Measurements from ENCODE around the gene MEGF8.

The MEGF8 gene

GRCh38 chr19:42303876-42304275 is 21.6 kb upstream of the MEGF8 start:
- Histone ChIP-seq H2BK120ac (ENCODE audit: low read depth, low read length) (no peak overlapping the region), H3K4me2 (ENCODE audit: low read length) (no peak overlapping the region), H4K5ac (ENCODE audit: low read length) (no peak overlapping the region), H3K36me3 (ENCODE audit: control insufficient read depth, insufficient read depth, low read length) (no peaks in the 10 kb centered on the region), H3K4me1 (ENCODE audit: control insufficient read depth, low read depth, low read length) (peaks cover 3% of the 10 kb centered on the region), H3K56ac (ENCODE audit: low read length) (no peak overlapping the region), H3K27ac (ENCODE audit: low read depth, low read length) (no peak overlapping the region), H2AK5ac (ENCODE audit: low read length) (no peak overlapping the region), H3K79me2 (ENCODE audit: control insufficient read depth, insufficient read depth, low read length) (no peaks in the 10 kb centered on the region), H2BK15ac (replicated peaks; ENCODE audit: low read depth) (no peak overlapping the region), H2BK5ac (ENCODE audit: low read length) (no peak overlapping the region), H3K18ac (ENCODE audit: low read length) (no peak overlapping the region), H3K4me3 (ENCODE audit: low read length) (no peak overlapping the region), H3K27me3 (ENCODE audit: insufficient read depth, low read length, poor library complexity) (no peaks in the 10 kb centered on the region), H3K23ac (ENCODE audit: low read length) (no peak overlapping the region), H4K8ac (ENCODE audit: low read depth, low read length) (no peak overlapping the region), H3K79me1 (ENCODE audit: low read length) (peaks cover 3% of the 10 kb centered on the region), H3K4ac (ENCODE audit: low read depth, low read length) (no peak overlapping the region), H3K9ac (ENCODE audit: low read length) (no peak overlapping the region)
- no peak for DNase-seq
- WGBS (ENCODE audit: extremely low coverage, insufficient coverage, low lambda C conversion rate): no CpG with 5 or more reads among the region's 8 CpGs

DNA sequence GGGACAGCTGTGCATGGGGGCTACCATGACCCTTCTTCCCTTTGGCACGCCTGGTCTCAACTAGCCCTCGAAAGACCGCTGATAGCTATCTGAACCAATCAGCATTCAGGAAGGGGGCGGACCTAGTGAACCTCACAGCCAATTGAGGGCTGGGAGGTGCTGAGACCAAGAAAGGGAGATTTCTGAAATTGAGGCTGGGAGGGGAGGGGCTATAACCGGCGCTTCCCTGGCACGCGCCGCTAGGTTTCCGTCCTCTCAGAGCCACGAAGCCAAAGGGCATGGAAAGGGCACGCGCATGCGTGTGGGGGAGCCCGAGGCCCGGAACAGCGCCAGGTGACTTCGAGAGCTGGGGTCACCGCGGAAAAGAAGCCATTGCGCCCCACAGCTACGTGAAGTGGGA is 18.8 kb upstream of the MEGF8 start:
- no peak overlapping the region for H4K8ac ChIP-seq (ENCODE audit: low read depth, low read length)
- H2BK120ac ChIP-seq (ENCODE audit: low read depth, low read length): no peak overlapping the region
- H3K4ac ChIP-seq (ENCODE audit: low read depth, low read length): no peak overlapping the region
- H2AK5ac ChIP-seq (ENCODE audit: low read length): no peak overlapping the region
- H3K23ac ChIP-seq (ENCODE audit: low read length): no peak overlapping the region
- H3K4me2 ChIP-seq (ENCODE audit: low read length): no peak overlapping the region
- H2BK5ac ChIP-seq (ENCODE audit: low read length): no peak overlapping the region
- DNase-seq: peak; percentile 46
- no peak overlapping the region for H2BK15ac ChIP-seq (replicated peaks; ENCODE audit: low read depth)
- H3K18ac ChIP-seq (ENCODE audit: low read length): no peak overlapping the region
- no peak overlapping the region for H4K5ac ChIP-seq (ENCODE audit: low read length)
- H3K4me3 ChIP-seq (ENCODE audit: low read length): no peak overlapping the region
- H3K36me3 ChIP-seq (ENCODE audit: control insufficient read depth, insufficient read depth, low read length): no peaks in the 10 kb centered on the region
- H3K79me1 ChIP-seq (ENCODE audit: low read length): peaks cover 2% of the 10 kb centered on the region
- WGBS (ENCODE audit: extremely low coverage, insufficient coverage, low lambda C conversion rate): no CpG with 5 or more reads among the region's 22 CpGs
- H3K56ac ChIP-seq (ENCODE audit: low read length): no peak overlapping the region
- no peaks in the 10 kb centered on the region for H3K27me3 ChIP-seq (ENCODE audit: insufficient read depth, low read length, poor library complexity)
- H3K4me1 ChIP-seq (ENCODE audit: control insufficient read depth, low read depth, low read length): peaks cover under 1% of the 10 kb centered on the region
- no peak overlapping the region for H3K27ac ChIP-seq (ENCODE audit: low read depth, low read length)
- no peaks in the 10 kb centered on the region for H3K79me2 ChIP-seq (ENCODE audit: control insufficient read depth, insufficient read depth, low read length)
- no peak overlapping the region for H3K9ac ChIP-seq (ENCODE audit: low read length)

GRCh38 chr19:42309686-42310085 is 15.7 kb upstream of the MEGF8 start:
- H3K23ac ChIP-seq (ENCODE audit: low read length): no peak overlapping the region
- H3K27me3 ChIP-seq (ENCODE audit: insufficient read depth, low read length, poor library complexity): no peaks in the 10 kb centered on the region
- no CpG with 5 or more reads among the region's 14 CpGs for WGBS (ENCODE audit: extremely low coverage, insufficient coverage, low lambda C conversion rate)
- no peak for DNase-seq
- H3K36me3 ChIP-seq (ENCODE audit: control insufficient read depth, insufficient read depth, low read length): no peaks in the 10 kb centered on the region
- no peak overlapping the region for H3K9ac ChIP-seq (ENCODE audit: low read length)
- H2AK5ac ChIP-seq (ENCODE audit: low read length): no peak overlapping the region
- H3K18ac ChIP-seq (ENCODE audit: low read length): no peak overlapping the region
- no peaks in the 10 kb centered on the region for H3K79me1 ChIP-seq (ENCODE audit: low read length)
- no peak overlapping the region for H3K4me2 ChIP-seq (ENCODE audit: low read length)
- no peak overlapping the region for H4K5ac ChIP-seq (ENCODE audit: low read length)
- no peak overlapping the region for H3K27ac ChIP-seq (ENCODE audit: low read depth, low read length)
- H2BK15ac ChIP-seq (replicated peaks; ENCODE audit: low read depth): no peak overlapping the region
- H3K79me2 ChIP-seq (ENCODE audit: control insufficient read depth, insufficient read depth, low read length): no peaks in the 10 kb centered on the region
- no peak overlapping the region for H3K4me3 ChIP-seq (ENCODE audit: low read length)
- no peaks in the 10 kb centered on the region for H3K4me1 ChIP-seq (ENCODE audit: control insufficient read depth, low read depth, low read length)
- H2BK5ac ChIP-seq (ENCODE audit: low read length): no peak overlapping the region
- H2BK120ac ChIP-seq (ENCODE audit: low read depth, low read length): no peak overlapping the region
- no peak overlapping the region for H3K56ac ChIP-seq (ENCODE audit: low read length)
- H3K4ac ChIP-seq (ENCODE audit: low read depth, low read length): no peak overlapping the region
- H4K8ac ChIP-seq (ENCODE audit: low read depth, low read length): no peak overlapping the region

- no peak overlapping the region for H4K8ac ChIP-seq (ENCODE audit: low read depth, low read length)
- H3K4me3 ChIP-seq (ENCODE audit: low read length): no peak overlapping the region
- no peaks in the 10 kb centered on the region for H3K4me1 ChIP-seq (ENCODE audit: control insufficient read depth, low read depth, low read length)
- H2BK15ac ChIP-seq (replicated peaks; ENCODE audit: low read depth): no peak overlapping the region
- DNase-seq: peak; percentile 57
- H3K9ac ChIP-seq (ENCODE audit: low read length): no peak overlapping the region
- H3K79me1 ChIP-seq (ENCODE audit: low read length): no peaks in the 10 kb centered on the region
- no peak overlapping the region for H3K27ac ChIP-seq (ENCODE audit: low read depth, low read length)
- H3K4ac ChIP-seq (ENCODE audit: low read depth, low read length): no peak overlapping the region
- no peak overlapping the region for H3K56ac ChIP-seq (ENCODE audit: low read length)
- H3K4me2 ChIP-seq (ENCODE audit: low read length): no peak overlapping the region
- no peak overlapping the region for H3K18ac ChIP-seq (ENCODE audit: low read length)
- no peaks in the 10 kb centered on the region for H3K27me3 ChIP-seq (ENCODE audit: insufficient read depth, low read length, poor library complexity)
- no peak overlapping the region for H4K5ac ChIP-seq (ENCODE audit: low read length)
- H2BK120ac ChIP-seq (ENCODE audit: low read depth, low read length): no peak overlapping the region
- WGBS (ENCODE audit: extremely low coverage, insufficient coverage, low lambda C conversion rate): no CpG with 5 or more reads among the region's 2 CpGs
- H3K79me2 ChIP-seq (ENCODE audit: control insufficient read depth, insufficient read depth, low read length): no peaks in the 10 kb centered on the region
- H3K23ac ChIP-seq (ENCODE audit: low read length): no peak overlapping the region
- H2BK5ac ChIP-seq (ENCODE audit: low read length): no peak overlapping the region
- no peak overlapping the region for H2AK5ac ChIP-seq (ENCODE audit: low read length)
- H3K36me3 ChIP-seq (ENCODE audit: control insufficient read depth, insufficient read depth, low read length): no peaks in the 10 kb centered on the region
Measured at GRCh38 chr19:42311657-42312056, 13.8 kb upstream of the MEGF8 start.

DNA sequence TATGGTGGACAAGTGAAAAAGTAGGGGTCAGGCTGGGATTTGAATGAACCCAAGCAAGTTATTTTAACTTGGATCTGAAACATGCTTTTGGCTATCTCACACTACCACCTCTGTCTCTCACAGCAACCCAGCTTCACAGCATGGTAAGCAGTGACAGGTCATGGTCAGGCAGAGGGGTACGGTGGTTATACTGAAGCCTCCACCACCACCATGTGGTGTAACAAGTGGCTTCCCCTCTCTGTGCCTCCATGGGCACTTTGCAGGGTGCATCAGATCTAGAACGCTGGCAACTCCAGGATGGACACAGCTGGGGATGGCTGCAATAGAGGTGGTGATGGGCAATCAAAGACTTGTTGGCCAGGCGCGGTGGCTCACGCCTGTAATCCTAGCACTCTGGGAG is 13.1 kb upstream of the MEGF8 start:
- Histone ChIP-seq H3K4me1 (ENCODE audit: control insufficient read depth, low read depth, low read length) (no peaks in the 10 kb centered on the region), H2BK15ac (replicated peaks; ENCODE audit: low read depth) (no peak overlapping the region), H3K36me3 (ENCODE audit: control insufficient read depth, insufficient read depth, low read length) (no peaks in the 10 kb centered on the region), H3K79me1 (ENCODE audit: low read length) (no peaks in the 10 kb centered on the region), H2BK120ac (ENCODE audit: low read depth, low read length) (no peak overlapping the region), H3K23ac (ENCODE audit: low read length) (no peak overlapping the region), H2BK5ac (ENCODE audit: low read length) (no peak overlapping the region), H3K9ac (ENCODE audit: low read length) (no peak overlapping the region), H3K18ac (ENCODE audit: low read length) (no peak overlapping the region), H4K5ac (ENCODE audit: low read length) (no peak overlapping the region), H2AK5ac (ENCODE audit: low read length) (no peak overlapping the region), H3K56ac (ENCODE audit: low read length) (no peak overlapping the region), H3K27ac (ENCODE audit: low read depth, low read length) (no peak overlapping the region), H4K8ac (ENCODE audit: low read depth, low read length) (no peak overlapping the region), H3K27me3 (ENCODE audit: insufficient read depth, low read length, poor library complexity) (no peaks in the 10 kb centered on the region), H3K4me2 (ENCODE audit: low read length) (no peak overlapping the region), H3K79me2 (ENCODE audit: control insufficient read depth, insufficient read depth, low read length) (no peaks in the 10 kb centered on the region), H3K4ac (ENCODE audit: low read depth, low read length) (no peak overlapping the region), H3K4me3 (ENCODE audit: low read length) (no peak overlapping the region)
- WGBS (ENCODE audit: extremely low coverage, insufficient coverage, low lambda C conversion rate): no CpG with 5 or more reads among the region's 5 CpGs
- no peak for DNase-seq

- Histone ChIP-seq H2AK5ac (ENCODE audit: low read length) (no peak within 1 kb of the TSS), H3K4me2 (ENCODE audit: low read length) (peak within 1 kb of the TSS; percentile 73), H3K27me3 (ENCODE audit: insufficient read depth, low read length, poor library complexity) (no peaks in the 10 kb centered on the region), H4K5ac (ENCODE audit: low read length) (no peak within 1 kb of the TSS), H3K56ac (ENCODE audit: low read length) (no peak within 1 kb of the TSS), H3K79me1 (ENCODE audit: low read length) (no peaks in the 10 kb centered on the region), H3K36me3 (ENCODE audit: control insufficient read depth, insufficient read depth, low read length) (no peaks in the 10 kb centered on the region), H3K27ac (ENCODE audit: low read depth, low read length) (no peak within 1 kb of the TSS), H2BK15ac (replicated peaks; ENCODE audit: low read depth) (no peak within 1 kb of the TSS), H3K4me3 (ENCODE audit: low read length) (peak within 1 kb of the TSS; percentile 47), H3K9ac (ENCODE audit: low read length) (peak within 1 kb of the TSS; percentile 23), H2BK120ac (ENCODE audit: low read depth, low read length) (no peak within 1 kb of the TSS), H3K79me2 (ENCODE audit: control insufficient read depth, insufficient read depth, low read length) (no peaks in the 10 kb centered on the region), H3K18ac (ENCODE audit: low read length) (no peak within 1 kb of the TSS), H3K4ac (ENCODE audit: low read depth, low read length) (no peak within 1 kb of the TSS), H4K8ac (ENCODE audit: low read depth, low read length) (no peak within 1 kb of the TSS), H3K4me1 (ENCODE audit: control insufficient read depth, low read depth, low read length) (no peaks in the 10 kb centered on the region), H2BK5ac (ENCODE audit: low read length) (no peak within 1 kb of the TSS), H3K23ac (ENCODE audit: low read length) (no peak within 1 kb of the TSS)
- peak; percentile 78 for DNase-seq
- WGBS (ENCODE audit: extremely low coverage, insufficient coverage, low lambda C conversion rate): no CpG with 5 or more reads among the region's 67 CpGs
Measured at GRCh38 chr19:42313096-42313839, 12.2 kb upstream of the MEGF8 start, which contains the start of gene TMEM145. Gene TMEM145, plus strand, starts transcription at chr19:42313309. Its CDS starts 68 bp downstream, at chr19:42313377.

All from mesendoderm (in vitro differentiated cells).